OCI-LY7 (cell line): ENCODE data around the gene TSNAX. TPM values are rescaled to one million over a fixed set of nuclear protein-coding genes. Genes with fewer than 3 reads are reported as not detected.

Experiments used
- Bru-seq: library from RNA; stranded (reverse); fragments of 400-500 nt; gene quantifications from one replicate; lab custom pipeline; 2021; lab: Mats Ljungman, UMichigan
- BruChase-seq, 2 experiments: library from RNA; stranded (reverse); fragments of 400-500 nt; gene quantifications; one replicate each; lab custom pipeline; 2021; lab: Mats Ljungman, UMichigan
- BruUV-seq: library from RNA; stranded (reverse); fragments of 400-500 nt; replicated peaks from 2 replicates; lab custom pipeline; 2021; lab: Mats Ljungman, UMichigan
- CTCF ChIA-PET: fragments of 300-600 bp; sonication (Branson Sonifier 250); formaldehyde crosslinking; loops from one replicate; lab custom pipeline; 2022; ENCODE audit warnings: antibody characterized with exemption; ENCODE audit not compliant: unreplicated experiment; lab: Charles Lee
- POLR2A ChIA-PET: fragments of 300-600 bp; sonication (Branson Sonifier 250); formaldehyde crosslinking; loops from one replicate; lab custom pipeline; 2022; ENCODE audit warnings: antibody characterized with exemption; lab: Charles Lee
- DNase-seq: peaks from one replicate; pipeline ENCODE4 v3.0.0-alpha.2; 2015; ENCODE audit warnings: low spot score
- H2AFZ ChIP-seq: fragments of 200-600 bp; sonication (generic), shearing (Covaris generic); 2 replicates; pipeline ENCODE4 v1.6.1; 2014; ENCODE audit warnings: mild to moderate bottlenecking, antibody characterized with exemption, low read length, moderate library complexity
- H3K27ac ChIP-seq: fragments of 200-600 bp; sonication (generic); 2 replicates; pipeline ENCODE4 v1.5.1; 2014; ENCODE audit warnings: mixed run types, low read depth, mild to moderate bottlenecking, moderate library complexity, low read length, inconsistent platforms; ENCODE audit not compliant: poor library complexity, severe bottlenecking
- H3K36me3 ChIP-seq: fragments of 200-600 bp; sonication (generic); 2 replicates; pipeline ENCODE4 v1.6.1; 2014; ENCODE audit warnings: mild to moderate bottlenecking, antibody characterized with exemption, low read length, moderate library complexity, mixed read lengths; ENCODE audit not compliant: insufficient read depth
- H3K4me1 ChIP-seq: fragments of 200-600 bp; sonication (generic); 2 replicates; pipeline ENCODE4 v1.5.1; 2014; ENCODE audit warnings: mild to moderate bottlenecking, low read length; ENCODE audit not compliant: insufficient read depth, poor library complexity, severe bottlenecking
- H3K4me2 ChIP-seq: fragments of 200-600 bp; sonication (generic); 2 replicates; pipeline ENCODE4 v1.6.1; 2014; ENCODE audit warnings: mild to moderate bottlenecking, low read length
- H3K4me3 ChIP-seq: fragments of 200-600 bp; sonication (generic); 2 replicates; pipeline ENCODE4 v1.5.1; 2014; ENCODE audit warnings: mild to moderate bottlenecking, low read depth, low read length; ENCODE audit not compliant: poor library complexity, severe bottlenecking
- H3K79me2 ChIP-seq: fragments of 200-600 bp; sonication (generic); 2 replicates; pipeline ENCODE4 v1.6.1; 2016; ENCODE audit warnings: low read depth, mild to moderate bottlenecking, low read length, moderate library complexity, mixed read lengths; ENCODE audit not compliant: insufficient read depth
- H3K9me2 ChIP-seq: fragments of 200-600 bp; sonication (generic); 2 replicates; pipeline ENCODE4 v1.6.1; 2016; ENCODE audit warnings: mild to moderate bottlenecking, low read length, mixed read lengths; ENCODE audit not compliant: insufficient read depth
- H3K9me3 ChIP-seq: fragments of 200-600 bp; sonication (generic); 2 replicates; pipeline ENCODE4 v1.6.1; 2014; ENCODE audit warnings: mild to moderate bottlenecking, mixed run types, low read length, mixed read lengths
- H4K20me1 ChIP-seq: fragments of 200-600 bp; sonication (generic); 2 replicates; pipeline ENCODE4 v1.6.1; 2014; ENCODE audit warnings: mild to moderate bottlenecking, antibody characterized with exemption, low read length, moderate library complexity, mixed read lengths; ENCODE audit not compliant: insufficient read depth
- CTCF ChIP-seq: fragments of 200-600 bp; sonication (generic); conservative IDR thresholded peaks from 2 replicates; pipeline ENCODE4 v1.5.1; 2014; ENCODE audit warnings: mild to moderate bottlenecking, antibody characterized with exemption, low read length, moderate library complexity, mixed read lengths
- EZH2phosphoT487 ChIP-seq: fragments of 200-600 bp; sonication (generic); IDR thresholded peaks from 2 replicates; pipeline ENCODE4 v1.6.1; 2018; ENCODE audit warnings: low read depth, borderline replicate concordance, mild to moderate bottlenecking, mixed run types, antibody characterized with exemption, low read length, moderate library complexity, mixed read lengths
- intact Hi-C: fragments of 100-400 bp; cut with micrococcal nuclease; formaldehyde crosslinking; loops from one replicate; pipeline ENCODE4 v1.10.0; 2022; ENCODE audit not compliant: unreplicated experiment
- long read RNA-seq: library from polyadenylated mRNA; stranded (forward); transcript quantifications from one replicate; pipeline ENCODE4 v2.0.0, GENCODE V29; 2022
- total RNA-seq, 2 experiments: library from RNA; depleted of rRNA in 1 of 2; stranded (reverse); fragments of >200 nt in 1 of 2; shearing (Covaris generic) in 1 of 2; gene quantifications; 2 replicates each; pipeline ENCODE4 v1.2.3, GENCODE V29; 2014 to 2022

The TSNAX gene
- total RNA-seq (2014; rRNA removed; shearing (Covaris generic)) = 17.4 and 17.8 TPM in 2 replicates
- total RNA-seq (2022) = 31.3 and 33.5 TPM in 2 replicates
- Bru-seq, nascent RNA = percentile 94 among the genes with signal in this experiment
- BruChase-seq, experiment 1, labeled RNA remaining after a 6-hour chase = percentile 98 among the genes with signal in this experiment
- BruChase-seq, experiment 2, labeled RNA remaining after a 2-hour chase = percentile 98 among the genes with signal in this experiment
- long read RNA-seq, transcript TSNAX-201 (6 exons, 2,650 nt) = major isoform, 58 of 64 reads
- long read RNA-seq, partial matches to known transcripts = 4 of 64 reads
- long read RNA-seq, other reads (novel, unspliced or antisense) = 2 of 64 reads

- CTCF ChIA-PET = no interaction called here
- Histone ChIP-seq H2AFZ (peak within 1 kb of the TSS; percentile 100), H3K9me2 (no peaks in the 10 kb centered on the region), H3K79me2 (peaks cover 30% of the 10 kb centered on the region), H3K4me2 (peak within 1 kb of the TSS; percentile 84), H3K36me3 (0 out of 2 replicates have a peak, but pooled peaks cover 7% of the 10 kb centered on the region), H3K9me3 (no peaks in the 10 kb centered on the region), H4K20me1 (no peaks in the 10 kb centered on the region), H3K27ac (peak within 1 kb of the TSS; percentile 69), H3K4me3 (peak within 1 kb of the TSS; percentile 88), H3K4me1 (peaks cover 21% of the 10 kb centered on the region)
- intact Hi-C loops = loop anchor here (2.0 to 5.0 kb wide), 3 partner anchors 108 to 886 kb away; partner anchors contain the start of gene COG2
- peak; percentile 96 for DNase-seq
- BruUV-seq = no TSS peak
- TF ChIP-seq CTCF (no peak), EZH2phosphoT487 (no peak)
- POLR2A ChIA-PET = interaction anchor here (0.6 to 1.6 kb wide), 3 partner anchors 110 to 196 kb away, joined by 3 to 6 read pairs (median 3); partner anchors contain the start of genes EXOC8 and SPRTN
These were observed at the start of gene TSNAX for GRCh38 chr1:231528172-231529029. TSS of gene TSNAX (plus strand) at chr1:231528669. CDS start at chr1:231528811, 142 bp downstream.

- H3K4me1 ChIP-seq = no peaks in the 10 kb centered on the region
- H3K79me2 ChIP-seq = no peaks in the 10 kb centered on the region
- no peaks in the 10 kb centered on the region for H3K9me3 ChIP-seq
- H4K20me1 ChIP-seq = no peaks in the 10 kb centered on the region
- H3K9me2 ChIP-seq = no peaks in the 10 kb centered on the region
- TF ChIP-seq CTCF = no peak
- no peak for TF ChIP-seq EZH2phosphoT487
- DNase-seq = no peak
- ChIA-PET CTCF (no interaction called here), POLR2A (no interaction called here)
- BruUV-seq = no TSS peak
- H3K27ac ChIP-seq = no peak overlapping the region
- no peaks in the 10 kb centered on the region for H3K36me3 ChIP-seq
- intact Hi-C loops = no loop called here
- H2AFZ ChIP-seq = no peak overlapping the region
- no peak overlapping the region for H3K4me2 ChIP-seq
- H3K4me3 ChIP-seq = no peak overlapping the region
These were observed 49.7 kb upstream of the TSNAX start for GRCh38 chr1:231478811-231479210.
